Naive thymus-derived CD4-positive, alpha-beta T cell (primary cell): ENCODE results near the gene FIG4. TPM values are rescaled to one million over a fixed set of nuclear protein-coding genes. Genes with fewer than 3 reads are reported as not detected.

Experiments used
- ATAC-seq: fragments of 150-1000 bp; cut with Tn5 transposase; 2 replicates; pipeline ENCODE4 v1.10.0; 2021; ENCODE audit warnings: mild to moderate bottlenecking, moderate library complexity
- CTCF ChIA-PET: fragments of 350-600 bp; sonication (Branson Sonifier 250); formaldehyde crosslinking; loops from one replicate; lab custom pipeline; 2021; ENCODE audit warnings: antibody characterized with exemption; lab: Charles Lee
- POLR2A ChIA-PET: fragments of 350-600 bp; sonication (Branson Sonifier 250); formaldehyde crosslinking; loops from one replicate; lab custom pipeline; 2021; ENCODE audit warnings: antibody characterized with exemption, inconsistent platforms; lab: Charles Lee
- DNase-seq, 9 donors: peaks; one replicate each; pipeline versions ENCODE4 v3.0.0 to v3.0.0-alpha.2; 2020 to 2022; ENCODE audit warnings: mixed read lengths in 1 of 9
- H3K27ac ChIP-seq: one replicate; pipeline ENCODE4 v1.7.0; 2013; ENCODE audit warnings: mild to moderate bottlenecking, low read depth, low read length, moderate library complexity
- H3K27me3 ChIP-seq, 2 donors: one replicate each; pipeline ENCODE4 v1.7.0; 2013; ENCODE audit warnings: low read length in 2 of 2, mild to moderate bottlenecking in 2 of 2, moderate library complexity in 2 of 2; ENCODE audit not compliant: control insufficient read depth in 2 of 2, insufficient read depth in 2 of 2
- H3K36me3 ChIP-seq, 3 experiments: 1 replicate in 2 of 3; 2 replicates in 1 of 3; pipeline ENCODE4 v1.7.0; 2013; ENCODE audit warnings: low read length in 3 of 3, mild to moderate bottlenecking in 3 of 3, moderate library complexity in 1 of 3; ENCODE audit not compliant: insufficient read depth in 3 of 3, control insufficient read depth in 2 of 3
- H3K4me1 ChIP-seq, 2 donors: one replicate each; pipeline ENCODE4 v1.7.0; 2013; ENCODE audit warnings: low read length in 2 of 2, mild to moderate bottlenecking in 2 of 2, moderate library complexity in 1 of 2; ENCODE audit not compliant: control insufficient read depth in 2 of 2, insufficient read depth in 2 of 2
- H3K4me3 ChIP-seq: 2 replicates; pipeline ENCODE4 v1.7.0; 2013; ENCODE audit warnings: mild to moderate bottlenecking, low read length
- H3K9me3 ChIP-seq, 3 experiments: 1 replicate in 2 of 3; 2 replicates in 1 of 3; pipeline ENCODE4 v1.7.0; 2013; ENCODE audit warnings: low read length in 3 of 3; ENCODE audit not compliant: control insufficient read depth in 2 of 3
- H3K27ac Mint-ChIP-seq, 9 donors: one replicate each; pipeline ENCODE4 v1.8.0; 2020 to 2022; ENCODE audit warnings: mixed read lengths in 9 of 9, mild to moderate bottlenecking in 8 of 9, moderate library complexity in 5 of 9, inconsistent platforms in 2 of 9
- H3K27me3 Mint-ChIP-seq, 5 donors: one replicate each; pipeline ENCODE4 v1.8.0; 2021 to 2022; ENCODE audit warnings: mixed read lengths in 5 of 5, mild to moderate bottlenecking in 1 of 5
- H3K36me3 Mint-ChIP-seq, 5 donors: one replicate each; pipeline ENCODE4 v1.8.0; 2020 to 2022; ENCODE audit warnings: mixed read lengths in 5 of 5, mild to moderate bottlenecking in 3 of 5, inconsistent platforms in 1 of 5
- H3K4me1 Mint-ChIP-seq, 7 donors: one replicate each; pipeline ENCODE4 v1.8.0; 2020 to 2022; ENCODE audit warnings: mixed read lengths in 7 of 7, mild to moderate bottlenecking in 3 of 7, inconsistent platforms in 1 of 7
- H3K4me3 Mint-ChIP-seq, 10 donors: one replicate each; pipeline ENCODE4 v1.8.0; 2020 to 2022; ENCODE audit warnings: mild to moderate bottlenecking in 10 of 10, mixed read lengths in 10 of 10, moderate library complexity in 6 of 10, inconsistent platforms in 2 of 10
- H3K9me3 Mint-ChIP-seq, 11 donors: one replicate each; pipeline ENCODE4 v1.8.0; 2020 to 2022; ENCODE audit warnings: mixed read lengths in 11 of 11, mild to moderate bottlenecking in 4 of 11, inconsistent platforms in 1 of 11, moderate library complexity in 1 of 11
- intact Hi-C, 2 donors: fragments of 100-400 bp; cut with micrococcal nuclease; formaldehyde crosslinking; loops; one replicate each; pipeline ENCODE4 v1.15.1; 2023
- polyA plus RNA-seq, 2 donors: library from polyadenylated mRNA; unstranded; fragments of 300-500 nt; fragmentation: Illumina TruSeq; gene quantifications; one replicate each; pipeline ENCODE4 v1.2.3, GENCODE V29; 2021
- total RNA-seq, 6 experiments: library from RNA in 5 of 6; stranded (reverse) in 5 of 6; gene quantifications; 1 replicate in 5 of 6; 2 replicates in 1 of 6; pipeline ENCODE4 v1.2.3 and lab custom pipeline; 2021 to 2026

FIG4 gene
- total and polyA plus RNA-seq, 7 experiments from 2014 or later: 6.8 to 16.5 (median 13.4) TPM

- Histone ChIP-seq H3K27me3 (no peaks in the 10 kb centered on the region), H3K4me1 (no peaks in the 10 kb centered on the region), H3K4me3 (no peak overlapping the region), H3K9me3 (no peaks in the 10 kb centered on the region), H3K36me3 (peaks cover 0 to 24% (median 0%) of the 10 kb centered on the region in 3 experiments), H3K27ac (no peak overlapping the region)
- no peak for DNase-seq
- no peaks in the 10 kb centered on the region for H3K9me3 Mint-ChIP-seq
- ChIA-PET CTCF (no interaction called here), POLR2A (no interaction called here)
- ATAC-seq: no peak
- H3K27me3 Mint-ChIP-seq: no peaks in the 10 kb centered on the region
- H3K36me3 Mint-ChIP-seq: peaks cover 7 to 60% (median 47%) of the 10 kb centered on the region in 5 donors
- peak overlapping the region in 1 of 10 donors; percentile 29 for H3K4me3 Mint-ChIP-seq
- no peak overlapping the region for H3K27ac Mint-ChIP-seq
- intact Hi-C loops: no loop called here
- peaks cover 0 to 14% (median 0%) of the 10 kb centered on the region in 7 donors for H3K4me1 Mint-ChIP-seq
Observed at GRCh38 chr6:109795994-109796555, 105.0 kb downstream of the FIG4 start.

- Mint-ChIP-seq H3K9me3 (no peaks in the 10 kb centered on the region), H3K4me1 (peaks cover 0 to 6% (median 0%) of the 10 kb centered on the region in 7 donors), H3K27ac (no peak overlapping the region), H3K27me3 (no peaks in the 10 kb centered on the region), H3K36me3 (peaks cover 7 to 72% (median 55%) of the 10 kb centered on the region in 5 donors), H3K4me3 (no peak overlapping the region)
- ChIA-PET CTCF (no interaction called here), POLR2A (no interaction called here)
- H3K9me3 ChIP-seq: no peaks in the 10 kb centered on the region
- intact Hi-C loops: no loop called here
- peaks cover 0 to 20% (median 0%) of the 10 kb centered on the region in 3 experiments for H3K36me3 ChIP-seq
- H3K4me3 ChIP-seq: no peak overlapping the region
- DNase-seq (no peak), ATAC-seq (no peak)
- H3K27ac ChIP-seq: no peak overlapping the region
- H3K4me1 ChIP-seq: no peaks in the 10 kb centered on the region
- H3K27me3 ChIP-seq: no peaks in the 10 kb centered on the region
Observed at GRCh38 chr6:109799129-109799528, 108.0 kb downstream of the FIG4 start.

GRCh38 chr6:109799664-109800063, 108.6 kb downstream of the FIG4 start:
- no peaks in the 10 kb centered on the region for H3K9me3 ChIP-seq
- CTCF ChIA-PET: interaction anchor here (0.9 kb wide), 1 partner anchor 240 kb away, joined by 7 read pairs; no protein-coding TSS in a partner anchor
- no peak overlapping the region for H3K4me3 ChIP-seq
- H3K4me1 ChIP-seq: no peaks in the 10 kb centered on the region
- Mint-ChIP-seq H3K36me3 (peaks cover 7 to 68% (median 54%) of the 10 kb centered on the region in 5 donors), H3K9me3 (no peaks in the 10 kb centered on the region), H3K27me3 (no peaks in the 10 kb centered on the region), H3K27ac (no peak overlapping the region), H3K4me1 (peaks cover 0 to 5% (median 0%) of the 10 kb centered on the region in 7 donors), H3K4me3 (no peak overlapping the region)
- peaks cover 0 to 20% (median 0%) of the 10 kb centered on the region in 3 experiments for H3K36me3 ChIP-seq
- no peaks in the 10 kb centered on the region for H3K27me3 ChIP-seq
- POLR2A ChIA-PET: no interaction called here
- intact Hi-C loops: no loop called here
- ATAC-seq (no peak), DNase-seq (no peak)
- H3K27ac ChIP-seq: no peak overlapping the region

GRCh38 chr6:109800771-109801170, 109.7 kb downstream of the FIG4 start:
- POLR2A ChIA-PET: no interaction called here
- no peak overlapping the region for H3K27ac Mint-ChIP-seq

GRCh38 chr6:109801794-109802193, 110.7 kb downstream of the FIG4 start:
- peaks cover 0 to 5% (median 0%) of the 10 kb centered on the region in 7 donors for H3K4me1 Mint-ChIP-seq
- no peaks in the 10 kb centered on the region for H3K27me3 Mint-ChIP-seq
- no peak overlapping the region for H3K27ac Mint-ChIP-seq
- Histone ChIP-seq H3K27ac (no peak overlapping the region), H3K9me3 (no peaks in the 10 kb centered on the region), H3K27me3 (no peaks in the 10 kb centered on the region), H3K4me1 (no peaks in the 10 kb centered on the region), H3K4me3 (no peak overlapping the region), H3K36me3 (peaks cover 0 to 11% (median 0%) of the 10 kb centered on the region in 3 experiments)
- intact Hi-C loops: no loop called here
- H3K4me3 Mint-ChIP-seq: no peak overlapping the region
- ChIA-PET POLR2A (no interaction called here), CTCF (no interaction called here)
- peaks cover 10 to 65% (median 44%) of the 10 kb centered on the region in 5 donors for H3K36me3 Mint-ChIP-seq
- H3K9me3 Mint-ChIP-seq: peaks cover 0 to 2% (median 0%) of the 10 kb centered on the region in 11 donors
- ATAC-seq: no peak
- DNase-seq: no peak

More at GRCh38 chr6:109800771-109801170, 109.7 kb downstream of the FIG4 start:
- Histone ChIP-seq H3K27me3 (no peaks in the 10 kb centered on the region), H3K4me1 (no peaks in the 10 kb centered on the region), H3K27ac (no peak overlapping the region), H3K9me3 (no peaks in the 10 kb centered on the region), H3K4me3 (no peak overlapping the region), H3K36me3 (peaks cover 0 to 20% (median 0%) of the 10 kb centered on the region in 3 experiments)
- intact Hi-C loops: no loop called here
- Mint-ChIP-seq H3K9me3 (no peaks in the 10 kb centered on the region), H3K4me1 (peaks cover 0 to 5% (median 0%) of the 10 kb centered on the region in 7 donors), H3K36me3 (peaks cover 7 to 65% (median 52%) of the 10 kb centered on the region in 5 donors), H3K27me3 (no peaks in the 10 kb centered on the region), H3K4me3 (no peak overlapping the region)
- ATAC-seq (no peak), DNase-seq (no peak)
- CTCF ChIA-PET: no interaction called here

GRCh38 chr6:109804020-109804419, 112.9 kb downstream of the FIG4 start:
- Histone ChIP-seq H3K4me1 (no peaks in the 10 kb centered on the region), H3K27me3 (no peaks in the 10 kb centered on the region), H3K27ac (no peak overlapping the region), H3K4me3 (no peak overlapping the region), H3K36me3 (peaks cover 0 to 6% (median 0%) of the 10 kb centered on the region in 3 experiments), H3K9me3 (no peaks in the 10 kb centered on the region)
- Mint-ChIP-seq H3K9me3 (peaks cover 0 to 2% (median 0%) of the 10 kb centered on the region in 11 donors), H3K4me1 (peaks cover 0 to 5% (median 0%) of the 10 kb centered on the region in 7 donors), H3K27me3 (no peaks in the 10 kb centered on the region), H3K36me3 (peaks cover 14 to 64% (median 28%) of the 10 kb centered on the region in 5 donors), H3K4me3 (no peak overlapping the region), H3K27ac (no peak overlapping the region)
- DNase-seq (no peak), ATAC-seq (no peak)
- intact Hi-C loops: no loop called here
- POLR2A ChIA-PET: no interaction called here
- CTCF ChIA-PET: no interaction called here

GRCh38 chr6:109807881-109808280, 116.8 kb downstream of the FIG4 start:
- Histone ChIP-seq H3K27me3 (no peaks in the 10 kb centered on the region), H3K9me3 (no peaks in the 10 kb centered on the region), H3K4me3 (no peak overlapping the region), H3K4me1 (no peaks in the 10 kb centered on the region), H3K27ac (no peak overlapping the region), H3K36me3 (no peaks in the 10 kb centered on the region)
- peaks cover 0 to 2% (median 0%) of the 10 kb centered on the region in 11 donors for H3K9me3 Mint-ChIP-seq
- no peaks in the 10 kb centered on the region for H3K27me3 Mint-ChIP-seq
- peaks cover 2 to 54% (median 16%) of the 10 kb centered on the region in 5 donors for H3K36me3 Mint-ChIP-seq
- ChIA-PET POLR2A (no interaction called here), CTCF (no interaction called here)
- no peak overlapping the region for H3K4me3 Mint-ChIP-seq
- no peaks in the 10 kb centered on the region for H3K4me1 Mint-ChIP-seq
- no peak overlapping the region for H3K27ac Mint-ChIP-seq
- ATAC-seq: no peak
- intact Hi-C loops: no loop called here
- DNase-seq: no peak
